ENCODE measurements around the gene CAPRIN1. TPM values are rescaled to one million over a fixed set of nuclear protein-coding genes. Genes with fewer than 3 reads are reported as not detected.
A peak's percentile ranks its signal among the peaks of the same experiment; 100 is the strongest.

CAPRIN1 gene
- total RNA-seq, 1 experiment from 2014 or later = 219 TPM

DNA sequence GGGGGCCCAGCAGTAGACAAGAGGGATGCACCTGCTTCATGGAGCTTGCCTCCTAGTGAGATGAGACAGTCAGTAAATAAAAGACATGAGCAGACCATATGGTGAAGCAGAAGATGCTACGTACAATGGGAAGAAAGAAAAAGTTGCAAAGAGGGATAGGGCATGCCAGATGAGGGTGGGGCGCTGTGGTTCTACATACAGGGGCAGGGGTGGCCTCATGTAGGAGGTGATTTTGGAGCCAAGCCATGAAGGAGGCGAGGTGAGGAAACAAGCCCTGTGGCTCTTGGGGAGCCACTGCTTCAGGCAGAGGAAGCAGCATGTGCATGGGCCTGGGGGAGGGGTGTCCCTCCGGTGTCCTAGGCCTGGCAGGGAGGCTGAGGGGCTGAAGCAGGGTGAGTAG is 69.1 kb downstream of the CAPRIN1 start:
- H3K27me3 Mint-ChIP-seq (ENCODE audit: insufficient read depth, unreplicated experiment) = no peaks in the 10 kb centered on the region
- TF ChIP-seq CTCF (IDR thresholded peaks at IDR 0.05; ENCODE audit: unreplicated experiment) = no peak
- no peak overlapping the region for H3K27ac Mint-ChIP-seq (ENCODE audit: low read depth, unreplicated experiment)
- H3K4me3 Mint-ChIP-seq (ENCODE audit: unreplicated experiment) = no peak overlapping the region
- peaks cover 95% of the 10 kb centered on the region for H3K36me3 Mint-ChIP-seq (ENCODE audit: insufficient read depth, unreplicated experiment)
- DNase-seq (ENCODE audit: unreplicated experiment) = no peak
- CTCF ChIA-PET = interaction anchor here (0.6 kb wide), 1 partner anchor 815 kb away, joined by 3 read pairs; no protein-coding TSS in a partner anchor
- intact Hi-C loops (cut with micrococcal nuclease) = no loop called here
- no TSS peak for BruUV-seq (replicated peaks)
- no peaks in the 10 kb centered on the region for H3K4me1 Mint-ChIP-seq (ENCODE audit: insufficient read depth, unreplicated experiment)
- no peaks in the 10 kb centered on the region for H3K9me3 Mint-ChIP-seq (ENCODE audit: unreplicated experiment)
- POLR2A ChIA-PET = no interaction called here

GRCh38 chr11:34124885-34125668 is 73.5 kb downstream of the CAPRIN1 start:
- Mint-ChIP-seq H3K4me1 (ENCODE audit: insufficient read depth, unreplicated experiment) (no peaks in the 10 kb centered on the region), H3K4me3 (ENCODE audit: unreplicated experiment) (no peak overlapping the region), H3K36me3 (ENCODE audit: insufficient read depth, unreplicated experiment) (peaks cover 98% of the 10 kb centered on the region), H3K9me3 (ENCODE audit: unreplicated experiment) (no peaks in the 10 kb centered on the region), H3K27me3 (ENCODE audit: insufficient read depth, unreplicated experiment) (no peaks in the 10 kb centered on the region), H3K27ac (ENCODE audit: low read depth, unreplicated experiment) (peak overlapping the region; percentile 39)
- ChIA-PET CTCF (interaction anchor here (0.7 to 0.8 kb wide), 2 partner anchors 49 to 132 kb away, joined by 3 read pairs; no protein-coding TSS in a partner anchor), POLR2A (no interaction called here)
- no peak for TF ChIP-seq CTCF (IDR thresholded peaks at IDR 0.05; ENCODE audit: unreplicated experiment)
- DNase-seq (ENCODE audit: unreplicated experiment) = no peak
- BruUV-seq (replicated peaks) = no TSS peak
- intact Hi-C loops (cut with micrococcal nuclease) = no loop called here

- no TSS peak for BruUV-seq (replicated peaks)
- Mint-ChIP-seq H3K4me1 (ENCODE audit: insufficient read depth, unreplicated experiment) (no peaks in the 10 kb centered on the region), H3K36me3 (ENCODE audit: insufficient read depth, unreplicated experiment) (peaks cover 98% of the 10 kb centered on the region), H3K27me3 (ENCODE audit: insufficient read depth, unreplicated experiment) (no peaks in the 10 kb centered on the region), H3K27ac (ENCODE audit: low read depth, unreplicated experiment) (peak overlapping the region; percentile 39), H3K9me3 (ENCODE audit: unreplicated experiment) (no peaks in the 10 kb centered on the region), H3K4me3 (ENCODE audit: unreplicated experiment) (no peak overlapping the region)
- TF ChIP-seq CTCF (IDR thresholded peaks at IDR 0.05; ENCODE audit: unreplicated experiment) = no peak
- intact Hi-C loops (cut with micrococcal nuclease) = no loop called here
- ChIA-PET CTCF (interaction anchor here (0.6 to 0.9 kb wide), 3 partner anchors 10 to 118 kb away, joined by 3 read pairs; no protein-coding TSS in a partner anchor), POLR2A (no interaction called here)
- DNase-seq (ENCODE audit: unreplicated experiment) = no peak
Observed at GRCh38 chr11:34126959-34127848, 75.7 kb downstream of the CAPRIN1 start.

- POLR2A ChIA-PET = no interaction called here
- no TSS peak for BruUV-seq (replicated peaks)
- Mint-ChIP-seq H3K27ac (ENCODE audit: low read depth, unreplicated experiment) (no peak overlapping the region), H3K9me3 (ENCODE audit: unreplicated experiment) (no peaks in the 10 kb centered on the region), H3K27me3 (ENCODE audit: insufficient read depth, unreplicated experiment) (no peaks in the 10 kb centered on the region), H3K4me1 (ENCODE audit: insufficient read depth, unreplicated experiment) (no peaks in the 10 kb centered on the region), H3K4me3 (ENCODE audit: unreplicated experiment) (no peak overlapping the region), H3K36me3 (ENCODE audit: insufficient read depth, unreplicated experiment) (peaks cover 98% of the 10 kb centered on the region)
- CTCF ChIA-PET = interaction anchor here (1.1 kb wide), 1 partner anchor 36 kb away, joined by 3 read pairs; no protein-coding TSS in a partner anchor
- DNase-seq (ENCODE audit: unreplicated experiment) = no peak
- intact Hi-C loops (cut with micrococcal nuclease) = no loop called here
- no peak for TF ChIP-seq CTCF (IDR thresholded peaks at IDR 0.05; ENCODE audit: unreplicated experiment)
Observed at GRCh38 chr11:34128824-34129223, 77.3 kb downstream of the CAPRIN1 start.
